HCT116 (cell line): ENCODE data around the gene BAZ1B. TPM values are rescaled to one million over a fixed set of nuclear protein-coding genes. Genes with fewer than 3 reads are reported as not detected.

ENCODE experiments used
- ATAC-seq: fragments of 200-7000 bp; cut with Tn5 transposase; 2 replicates; pipeline ENCODE4 v1.9.1; 2020; ENCODE audit warnings: mild to moderate bottlenecking, moderate library complexity
- BruUV-seq: library from RNA; stranded (reverse); fragments of 400-500 nt; replicated peaks from 2 replicates; lab custom pipeline; 2021; lab: Mats Ljungman, UMichigan
- CTCF ChIA-PET: fragments of 300-600 bp; sonication (Branson Sonifier 250); formaldehyde crosslinking; loops from one replicate; lab custom pipeline; 2021; ENCODE audit warnings: antibody characterized with exemption; lab: Charles Lee
- POLR2A ChIA-PET: fragments of 300-600, 350-600 bp; sonication (Branson Sonifier 250); formaldehyde crosslinking; loops from one replicate; lab custom pipeline; 2021; ENCODE audit warnings: antibody characterized with exemption; lab: Charles Lee
- RAD21 ChIA-PET, 2 experiments: fragments of 300-600 bp; sonication (Branson Sonifier 250); formaldehyde crosslinking; loops; one replicate each; lab custom pipeline; 2023; ENCODE audit warnings: low total read pairs in 2 of 2; ENCODE audit not compliant: uncharacterized antibody in 2 of 2, unreplicated experiment in 2 of 2, low non-redundant PET in 1 of 2; lab: Charles Lee
- DNase-seq: peaks from one replicate; pipeline ENCODE4 v3.0.0-alpha.2; 2010; ENCODE audit warnings: low read depth, low spot score
- H2AFZ ChIP-seq: fragments of 200-600 bp; shearing (Covaris generic), sonication (generic); 2 replicates; pipeline ENCODE4 v1.6.1; 2017; ENCODE audit warnings: low read depth, mixed run types, mixed read lengths, antibody characterized with exemption, low read length; ENCODE audit not compliant: poor library complexity, severe bottlenecking
- H3K27ac ChIP-seq: 2 replicates; pipeline ENCODE4 v1.5.1; 2012; ENCODE audit warnings: low read depth, low read length
- H3K27me3 ChIP-seq: fragments of 200-600 bp; sonication (generic); 2 replicates; pipeline ENCODE4 v1.6.1; 2016; ENCODE audit warnings: mixed run types, low read length, mixed read lengths; ENCODE audit not compliant: insufficient read depth
- H3K36me3 ChIP-seq, 2 experiments: fragments of 200-500 bp in 1 of 2; fragments of 200-600 bp in 1 of 2; sonication (Bioruptor generic) in 1 of 2; sonication (generic) in 1 of 2; 2 replicates each; pipeline versions ENCODE4 v1.5.1 to v1.6.1; 2014 to 2016; ENCODE audit warnings: low read length in 2 of 2, inconsistent platforms in 1 of 2, mixed read lengths in 1 of 2, mixed run types in 1 of 2; ENCODE audit not compliant: insufficient read depth in 2 of 2, control insufficient read depth in 1 of 2
- H3K4me1 ChIP-seq, 2 experiments: fragments of 200-600 bp in 1 of 2; sonication (generic) in 1 of 2; 2 replicates each; pipeline versions ENCODE4 v1.5.1 to v1.6.1; 2012 to 2017; ENCODE audit warnings: low read length in 2 of 2, inconsistent platforms in 1 of 2, mild to moderate bottlenecking in 1 of 2, mixed read lengths in 1 of 2, mixed run types in 1 of 2, moderate library complexity in 1 of 2; ENCODE audit not compliant: insufficient read depth in 2 of 2, control insufficient read depth in 1 of 2
- H3K4me2 ChIP-seq: fragments of 200-600 bp; sonication (generic); 2 replicates; pipeline ENCODE4 v1.6.1; 2017; ENCODE audit warnings: mixed run types, low read length, mixed read lengths
- H3K4me3 ChIP-seq, 2 experiments: fragments of 200-600 bp in 1 of 2; sonication (generic) in 1 of 2; replicated peaks in 1 of 2; 2 replicates each; pipeline ENCODE4 v1.5.1; 2011 to 2016; ENCODE audit warnings: low read length in 2 of 2, control low read depth in 1 of 2, low read depth in 1 of 2, mild to moderate bottlenecking in 1 of 2, mixed read lengths in 1 of 2, mixed run types in 1 of 2
- H3K79me2 ChIP-seq: fragments of 200-600 bp; sonication (generic); 2 replicates; pipeline ENCODE4 v1.6.1; 2017; ENCODE audit warnings: mild to moderate bottlenecking, mixed run types, low read length, moderate library complexity, mixed read lengths; ENCODE audit not compliant: insufficient read depth
- H3K9ac ChIP-seq: fragments of 200-600 bp; sonication (generic); 2 replicates; pipeline ENCODE4 v1.6.1; 2016; ENCODE audit warnings: low read length, mixed read lengths
- H3K9me2 ChIP-seq: fragments of 200-600 bp; sonication (generic), shearing (Covaris generic); 2 replicates; pipeline ENCODE4 v1.6.1; 2017; ENCODE audit warnings: mixed run types, mild to moderate bottlenecking, moderate library complexity; ENCODE audit not compliant: insufficient read depth
- H3K9me3 ChIP-seq, 2 experiments: fragments of 200-500 bp in 1 of 2; fragments of 200-600 bp in 1 of 2; sonication (Bioruptor generic) in 1 of 2; sonication (generic) in 1 of 2; 2 replicates each; pipeline ENCODE4 v1.6.1; 2014 to 2017; ENCODE audit warnings: low read length in 2 of 2, mixed read lengths in 2 of 2, inconsistent platforms in 1 of 2, low read depth in 1 of 2, mild to moderate bottlenecking in 1 of 2, mixed run types in 1 of 2, moderate library complexity in 1 of 2; ENCODE audit not compliant: control insufficient read depth in 1 of 2, insufficient read depth in 1 of 2
- H4K20me1 ChIP-seq: fragments of 200-600 bp; sonication (generic), shearing (Covaris generic); 2 replicates; pipeline ENCODE4 v1.6.1; 2017; ENCODE audit warnings: mixed run types, mild to moderate bottlenecking, moderate library complexity; ENCODE audit not compliant: insufficient read depth
- POLR2A ChIP-seq: IDR thresholded peaks from 2 replicates; pipeline ENCODE4 v1.7.0; 2011; ENCODE audit warnings: borderline replicate concordance; ENCODE audit not compliant: insufficient read depth, insufficient read length; ENCODE audit errors: extremely low read depth
- YY1 ChIP-seq: IDR thresholded peaks from 2 replicates; pipeline ENCODE4 v1.6.1; 2011; ENCODE audit warnings: low read length, low read depth, moderate library complexity, mild to moderate bottlenecking; ENCODE audit not compliant: insufficient replicate concordance; ENCODE audit errors: extremely low read depth
- ZNF274 ChIP-seq: fragments of 200-500 bp; sonication (Bioruptor generic); IDR thresholded peaks from 2 replicates; pipeline ENCODE4 v1.6.1; 2014; ENCODE audit warnings: mild to moderate bottlenecking, low read depth, low read length, inconsistent platforms
- intact Hi-C: fragments of 100-400 bp; cut with micrococcal nuclease; formaldehyde crosslinking; loops from 2 replicates; pipeline ENCODE4 v1.10.0; 2022
- total RNA-seq: library from RNA; stranded (reverse); gene quantifications from one replicate; pipeline ENCODE4 v1.2.1, GENCODE V29; 2021; ENCODE audit not compliant: unreplicated experiment

BAZ1B gene
- total RNA-seq, 1 experiment from 2014 or later = 81.1 TPM

DNA sequence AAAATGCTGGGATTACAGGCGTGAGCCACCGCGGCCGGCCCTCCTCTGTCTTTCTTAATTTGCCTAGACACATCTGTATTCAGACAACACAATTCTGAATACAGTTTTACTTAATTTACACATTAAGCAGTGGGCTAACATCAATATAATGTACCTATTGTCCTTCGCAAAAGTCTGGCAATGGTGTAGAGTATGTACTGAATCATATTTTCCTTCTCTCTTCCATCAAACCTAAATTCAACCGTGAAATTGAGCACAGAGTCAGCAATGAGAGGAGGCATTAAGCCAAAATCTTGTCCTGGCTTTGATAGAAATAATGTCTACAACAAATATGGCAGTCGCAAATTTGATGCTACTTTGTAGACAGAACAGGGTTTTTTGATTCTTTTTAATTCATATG is 58.1 kb downstream of the BAZ1B start:
- H2AFZ ChIP-seq = no peak overlapping the region
- peaks cover 79 to 81% of the 10 kb centered on the region in 2 experiments for H3K36me3 ChIP-seq
- no peaks in the 10 kb centered on the region for H3K27me3 ChIP-seq
- ATAC-seq (no peak), DNase-seq (no peak)
- intact Hi-C loops = no loop called here
- H3K27ac ChIP-seq = no peak overlapping the region
- CTCF ChIA-PET = interaction anchor here (1.7 kb wide), 1 partner anchor 12 kb away, joined by 7 read pairs; no protein-coding TSS in a partner anchor
- no peaks in the 10 kb centered on the region for H3K9me2 ChIP-seq
- no peak overlapping the region for H3K9ac ChIP-seq
- H3K9me3 ChIP-seq = no peaks in the 10 kb centered on the region
- no peak overlapping the region for H3K4me3 ChIP-seq
- H3K4me2 ChIP-seq = no peak overlapping the region
- H3K79me2 ChIP-seq = peaks cover 80% of the 10 kb centered on the region
- TF ChIP-seq POLR2A (no peak), ZNF274 (no peak)
- RAD21 ChIA-PET = no interaction called here
- H3K4me1 ChIP-seq = no peaks in the 10 kb centered on the region
- peaks cover 7% of the 10 kb centered on the region; the same call in 1 of the 2 replicates for H4K20me1 ChIP-seq
- POLR2A ChIA-PET = no interaction called here
- TSS peak; percentile 4 for BruUV-seq

GRCh38 chr7:73463260-73463659 is 58.8 kb downstream of the BAZ1B start:
- BruUV-seq = no TSS peak
- no peak overlapping the region for H3K27ac ChIP-seq
- peaks cover 79% of the 10 kb centered on the region for H3K79me2 ChIP-seq
- intact Hi-C loops = no loop called here
- RAD21 ChIA-PET = interaction anchor here in 1 of 2 experiments (0.7 kb wide), 1 partner anchor 271 kb away, joined by 3 read pairs; no protein-coding TSS in a partner anchor
- no peak overlapping the region for H3K4me3 ChIP-seq
- no peak for TF ChIP-seq YY1
- TF ChIP-seq, all 23 proteins: peak for 0
- peaks cover 7% of the 10 kb centered on the region; the same call in 1 of the 2 replicates for H4K20me1 ChIP-seq
- no peak overlapping the region for H2AFZ ChIP-seq
- no peaks in the 10 kb centered on the region for H3K4me1 ChIP-seq
- DNase-seq = no peak
- H3K9me3 ChIP-seq = no peaks in the 10 kb centered on the region
- H3K27me3 ChIP-seq = no peaks in the 10 kb centered on the region
- ChIA-PET POLR2A (no interaction called here), CTCF (interaction anchor here (1.7 kb wide), 1 partner anchor 12 kb away, joined by 7 read pairs; no protein-coding TSS in a partner anchor)
- H3K4me2 ChIP-seq = no peak overlapping the region
- H3K9ac ChIP-seq = no peak overlapping the region
- H3K9me2 ChIP-seq = no peaks in the 10 kb centered on the region
- peaks cover 81 to 82% of the 10 kb centered on the region in 2 experiments for H3K36me3 ChIP-seq
- no peak for ATAC-seq
